CD14-positive monocyte (primary cell): ENCODE measurements around the gene PRKN. TPM values are rescaled to one million over a fixed set of nuclear protein-coding genes. Genes with fewer than 3 reads are reported as not detected.

Experiments used
- DNase-seq, 3 donors: peaks; one replicate each; pipeline ENCODE4 v3.0.0-alpha.2; 2011 to 2022
- H2AFZ ChIP-seq: 2 replicates; pipeline ENCODE4 v1.6.0; 2012; ENCODE audit warnings: mild to moderate bottlenecking, low read depth, low read length, inconsistent platforms; ENCODE audit not compliant: insufficient read depth, poor library complexity, severe bottlenecking
- H3K27ac ChIP-seq, 2 donors: 1 replicate in 1 of 2; 2 replicates in 1 of 2; pipeline ENCODE4 v1.5.1; 2012 to 2013; ENCODE audit warnings: low read length in 2 of 2, control low read depth in 1 of 2, inconsistent platforms in 1 of 2, low read depth in 1 of 2, mild to moderate bottlenecking in 1 of 2
- H3K27me3 ChIP-seq, 2 donors: one replicate each; pipeline versions ENCODE4 v1.6.0 to v1.6.1; 2011 to 2013; ENCODE audit warnings: low read length in 2 of 2; ENCODE audit not compliant: control insufficient read depth in 2 of 2, insufficient read depth in 2 of 2
- H3K36me3 ChIP-seq, 2 donors: replicated peaks in 1 of 2; 1 replicate in 1 of 2; 2 replicates in 1 of 2; pipeline versions ENCODE4 v1.5.1 to v1.6.1; 2012 to 2013; ENCODE audit warnings: low read length in 2 of 2, control low read depth in 1 of 2, inconsistent platforms in 1 of 2, mild to moderate bottlenecking in 1 of 2; ENCODE audit not compliant: insufficient read depth in 2 of 2, control insufficient read depth in 1 of 2
- H3K4me1 ChIP-seq, 2 donors: 1 replicate in 1 of 2; 2 replicates in 1 of 2; pipeline versions ENCODE4 v1.5.1 to v1.6.1; 2012 to 2013; ENCODE audit warnings: low read length in 2 of 2, control low read depth in 1 of 2, inconsistent platforms in 1 of 2, mild to moderate bottlenecking in 1 of 2, moderate library complexity in 1 of 2; ENCODE audit not compliant: insufficient read depth in 2 of 2, control insufficient read depth in 1 of 2
- H3K4me2 ChIP-seq: replicated peaks from 2 replicates; pipeline ENCODE3; 2012; ENCODE audit warnings: low read length, moderate library complexity, mild to moderate bottlenecking; ENCODE audit not compliant: poor library complexity, severe bottlenecking; ENCODE audit errors: extremely low read depth
- H3K4me3 ChIP-seq, 3 experiments: fragments of 200-600 bp in 1 of 3; sonication (generic) in 1 of 3; replicated peaks in 1 of 3; 1 replicate in 2 of 3; 2 replicates in 1 of 3; pipeline ENCODE4 v1.5.1; 2011 to 2013; ENCODE audit warnings: low read length in 3 of 3, mild to moderate bottlenecking in 3 of 3, control low read depth in 2 of 3, low read depth in 2 of 3, inconsistent platforms in 1 of 3, moderate library complexity in 1 of 3
- H3K79me2 ChIP-seq: 2 replicates; pipeline ENCODE4 v1.6.0; 2012; ENCODE audit warnings: mild to moderate bottlenecking, control low read depth, inconsistent platforms, low read length, moderate library complexity; ENCODE audit not compliant: insufficient read depth
- H3K9ac ChIP-seq: 2 replicates; pipeline ENCODE4 v1.6.0; 2017; ENCODE audit warnings: low read length, mild to moderate bottlenecking; ENCODE audit not compliant: insufficient read depth, poor library complexity, severe bottlenecking
- H3K9me3 ChIP-seq, 2 donors: replicated peaks in 1 of 2; 1 replicate in 1 of 2; 2 replicates in 1 of 2; pipeline versions ENCODE4 v1.5.1 to v1.6.1; 2012 to 2013; ENCODE audit warnings: low read length in 2 of 2, control low read depth in 1 of 2; ENCODE audit not compliant: control insufficient read depth in 1 of 2, insufficient read depth in 1 of 2
- H4K20me1 ChIP-seq: 2 replicates; pipeline ENCODE4 v1.6.0; 2012; ENCODE audit warnings: mild to moderate bottlenecking, low read length, control low read depth, moderate library complexity; ENCODE audit not compliant: insufficient read depth
- H3K27ac Mint-ChIP-seq, 7 donors: one replicate each; pipeline ENCODE4 v1.8.0; 2020; ENCODE audit warnings: mild to moderate bottlenecking in 7 of 7, mixed read lengths in 7 of 7, moderate library complexity in 6 of 7, inconsistent platforms in 2 of 7
- H3K27me3 Mint-ChIP-seq, 3 donors: one replicate each; pipeline ENCODE4 v1.8.0; 2021 to 2022; ENCODE audit warnings: low read depth in 3 of 3, mild to moderate bottlenecking in 3 of 3, mixed read lengths in 3 of 3, moderate library complexity in 3 of 3, inconsistent platforms in 1 of 3
- H3K36me3 Mint-ChIP-seq, 2 donors: one replicate each; pipeline ENCODE4 v1.8.0; 2020; ENCODE audit warnings: mixed read lengths in 2 of 2, inconsistent platforms in 1 of 2, mild to moderate bottlenecking in 1 of 2
- H3K4me1 Mint-ChIP-seq: one replicate; pipeline ENCODE4 v1.8.0; 2020; ENCODE audit warnings: mild to moderate bottlenecking, mixed read lengths
- H3K4me3 Mint-ChIP-seq, 2 donors: one replicate each; pipeline ENCODE4 v1.8.0; 2020; ENCODE audit warnings: mild to moderate bottlenecking in 2 of 2, mixed read lengths in 2 of 2, moderate library complexity in 1 of 2
- H3K9me3 Mint-ChIP-seq, 7 donors: one replicate each; pipeline ENCODE4 v1.8.0; 2020 to 2022; ENCODE audit warnings: mixed read lengths in 7 of 7, mild to moderate bottlenecking in 6 of 7, moderate library complexity in 6 of 7, inconsistent platforms in 2 of 7
- WGBS: methylation state at CpG from one replicate; pipeline ENCODE4 v1.1.5; 2013; ENCODE audit warnings: missing lambda C conversion rate; ENCODE audit not compliant: insufficient coverage; 5-methylcytosine and 5-hydroxymethylcytosine counted together
- intact Hi-C, 2 donors: fragments of 100-400 bp; cut with micrococcal nuclease; formaldehyde crosslinking; loops; one replicate each; pipeline versions ENCODE4 v1.15.0 to v1.15.1; 2023
- polyA plus RNA-seq, 3 donors: library from polyadenylated mRNA; depleted of rRNA in 1 of 3; unstranded in 2 of 3; stranded (reverse) in 1 of 3; fragments of 300-500 nt in 2 of 3; fragments of >200 nt in 1 of 3; fragmentation: Illumina TruSeq in 2 of 3; gene quantifications; 1 replicate in 2 of 3; 2 replicates in 1 of 3; pipeline ENCODE4 v1.2.3, GENCODE V29; 2012 to 2021
- TF ChIP-seq, protein P1 (sequence below): fragments of 200-600 bp; IDR thresholded peaks from one replicate; pipeline ENCODE4 v1.8.0; 2022; ENCODE audit warnings: antibody characterized with exemption, mild to moderate bottlenecking

The PRKN gene
- polyA plus RNA-seq, 3 donors: 0.19 to 0.21 TPM; not detected in 1

DNA sequence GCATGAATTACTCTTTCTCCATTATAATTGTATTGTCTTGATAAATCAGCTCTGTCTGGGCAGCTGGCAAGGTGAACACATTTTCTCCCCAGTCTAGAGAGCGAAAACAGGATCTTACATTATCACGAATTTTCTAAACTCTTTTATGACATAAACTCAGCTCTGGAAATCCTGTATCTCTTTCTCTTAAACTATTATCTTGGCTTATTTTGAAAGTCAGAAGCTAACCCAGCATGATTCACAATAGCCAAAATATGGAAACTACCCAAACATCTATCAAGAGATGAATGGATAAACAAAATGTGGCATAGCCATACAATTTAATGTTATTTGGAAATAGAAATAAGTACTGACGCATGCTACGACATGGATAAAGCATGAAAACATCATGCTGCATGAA, 1427.8 kb downstream of the PRKN start:
- Mint-ChIP-seq H3K27ac (no peak overlapping the region), H3K9me3 (peaks cover 3 to 15% (median 9%) of the 10 kb centered on the region in 7 donors), H3K4me1 (no peaks in the 10 kb centered on the region), H3K36me3 (no peaks in the 10 kb centered on the region), H3K27me3 (peaks cover 0 to 5% (median 3%) of the 10 kb centered on the region in 3 donors), H3K4me3 (no peak overlapping the region)
- no peaks in the 10 kb centered on the region for H3K79me2 ChIP-seq
- no peak overlapping the region for H2AFZ ChIP-seq
- TF ChIP-seq, protein P1, sequence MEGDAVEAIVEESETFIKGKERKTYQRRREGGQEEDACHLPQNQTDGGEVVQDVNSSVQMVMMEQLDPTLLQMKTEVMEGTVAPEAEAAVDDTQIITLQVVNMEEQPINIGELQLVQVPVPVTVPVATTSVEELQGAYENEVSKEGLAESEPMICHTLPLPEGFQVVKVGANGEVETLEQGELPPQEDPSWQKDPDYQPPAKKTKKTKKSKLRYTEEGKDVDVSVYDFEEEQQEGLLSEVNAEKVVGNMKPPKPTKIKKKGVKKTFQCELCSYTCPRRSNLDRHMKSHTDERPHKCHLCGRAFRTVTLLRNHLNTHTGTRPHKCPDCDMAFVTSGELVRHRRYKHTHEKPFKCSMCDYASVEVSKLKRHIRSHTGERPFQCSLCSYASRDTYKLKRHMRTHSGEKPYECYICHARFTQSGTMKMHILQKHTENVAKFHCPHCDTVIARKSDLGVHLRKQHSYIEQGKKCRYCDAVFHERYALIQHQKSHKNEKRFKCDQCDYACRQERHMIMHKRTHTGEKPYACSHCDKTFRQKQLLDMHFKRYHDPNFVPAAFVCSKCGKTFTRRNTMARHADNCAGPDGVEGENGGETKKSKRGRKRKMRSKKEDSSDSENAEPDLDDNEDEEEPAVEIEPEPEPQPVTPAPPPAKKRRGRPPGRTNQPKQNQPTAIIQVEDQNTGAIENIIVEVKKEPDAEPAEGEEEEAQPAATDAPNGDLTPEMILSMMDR: no peak
- no peaks in the 10 kb centered on the region for H4K20me1 ChIP-seq
- no peak overlapping the region for H3K4me3 ChIP-seq
- H3K4me2 ChIP-seq: no peak overlapping the region
- no peaks in the 10 kb centered on the region for H3K27me3 ChIP-seq
- intact Hi-C loops: no loop called here
- no peaks in the 10 kb centered on the region for H3K36me3 ChIP-seq
- no peaks in the 10 kb centered on the region for H3K4me1 ChIP-seq
- no peak overlapping the region for H3K9ac ChIP-seq
- H3K9me3 ChIP-seq: peaks cover 0 to under 1% of the 10 kb centered on the region in 2 donors
- DNase-seq: no peak
- no peak overlapping the region for H3K27ac ChIP-seq
- WGBS: 100% methylated on average over 4 of the region's 4 CpGs

Other genes starting within 250 kb of the PRKN start
- not detected for gene PACRG, start 208 bp upstream of the PRKN start, polyA plus RNA-seq